Fibroblast of lung (primary cell): ENCODE data around the gene TRIP13. TPM values are rescaled to one million over a fixed set of nuclear protein-coding genes. Genes with fewer than 3 reads are reported as not detected.
"Not testable (repeated sequence)": the region's sequence is repeated elsewhere in the genome, so short reads cannot be mapped to it uniquely, and the experiment has no call there.

Source experiments
- DNase-seq, 2 donors: peaks; one replicate each; pipeline versions ENCODE4 v3.0.0 to v3.0.0-alpha.2; 2010; ENCODE audit warnings: low read depth in 2 of 2
- H2AFZ ChIP-seq: 2 replicates; pipeline ENCODE4 v1.5.1; 2012; ENCODE audit warnings: low read length, control low read depth, inconsistent platforms
- H3K27ac ChIP-seq: 2 replicates; pipeline ENCODE4 v1.5.1; 2011; ENCODE audit warnings: low read length, control low read depth; ENCODE audit not compliant: insufficient read depth
- H3K27me3 ChIP-seq: 2 replicates; pipeline ENCODE4 v1.5.1; 2011; ENCODE audit warnings: mild to moderate bottlenecking, low read length; ENCODE audit not compliant: control insufficient read depth, insufficient read depth
- H3K36me3 ChIP-seq: 2 replicates; pipeline ENCODE4 v1.5.1; 2011; ENCODE audit warnings: low read length; ENCODE audit not compliant: control insufficient read depth, insufficient read depth
- H3K4me1 ChIP-seq: 2 replicates; pipeline ENCODE4 v1.5.1; 2011; ENCODE audit warnings: low read length; ENCODE audit not compliant: control insufficient read depth, insufficient read depth; ENCODE audit errors: extremely low read depth
- H3K4me2 ChIP-seq: 2 replicates; pipeline ENCODE4 v1.5.1; 2011; ENCODE audit warnings: low read length, control low read depth; ENCODE audit not compliant: insufficient read depth; ENCODE audit errors: extremely low read depth
- H3K4me3 ChIP-seq, 4 experiments: fragments of 200-600 bp in 1 of 4; sonication (generic) in 1 of 4; replicated peaks in 1 of 4; 2 replicates each; pipeline ENCODE4 v1.5.1; 2011 to 2016; ENCODE audit warnings: low read length in 4 of 4, low read depth in 3 of 4, mild to moderate bottlenecking in 3 of 4, control low read depth in 2 of 4, inconsistent platforms in 1 of 4, mixed read lengths in 1 of 4; ENCODE audit not compliant: insufficient read depth in 1 of 4; ENCODE audit errors: control extremely low read depth in 1 of 4
- H3K79me2 ChIP-seq: 2 replicates; pipeline ENCODE4 v1.5.1; 2012; ENCODE audit warnings: mild to moderate bottlenecking, low read length, inconsistent platforms; ENCODE audit not compliant: control insufficient read depth, insufficient read depth
- H3K9ac ChIP-seq: 2 replicates; pipeline ENCODE4 v1.5.1; 2011; ENCODE audit warnings: mild to moderate bottlenecking, low read length, control low read depth; ENCODE audit not compliant: insufficient read depth
- H3K9me3 ChIP-seq: 2 replicates; pipeline ENCODE4 v1.5.1; 2012; ENCODE audit warnings: low read depth, low read length; ENCODE audit not compliant: control insufficient read depth, insufficient read depth
- H4K20me1 ChIP-seq: 2 replicates; pipeline ENCODE4 v1.5.1; 2011; ENCODE audit warnings: low read length; ENCODE audit not compliant: control insufficient read depth, insufficient read depth; ENCODE audit errors: extremely low read depth
- CTCF ChIP-seq, 2 donors: IDR thresholded peaks in 1 of 2; conservative IDR thresholded peaks in 1 of 2; 1 replicate in 1 of 2; 2 replicates in 1 of 2; pipeline ENCODE4 v1.5.1; 2011 to 2012; ENCODE audit warnings: low read length in 2 of 2, control low read depth in 1 of 2, inconsistent platforms in 1 of 2, low read depth in 1 of 2, mild to moderate bottlenecking in 1 of 2
- EZH2 ChIP-seq: IDR thresholded peaks from 2 replicates; pipeline ENCODE4 v1.5.1; 2012; ENCODE audit warnings: low read length, control low read depth, mild to moderate bottlenecking; ENCODE audit errors: missing control alignments
- polyA plus RNA-seq, 2 donors: library from polyadenylated mRNA; depleted of rRNA in 1 of 2; stranded (reverse) in 1 of 2; unstranded in 1 of 2; fragments of >200 nt; gene quantifications; 2 replicates each; pipeline ENCODE4 v1.2.1, GENCODE V29; 2011 to 2012; ENCODE audit warnings: missing spikeins in 1 of 2
- total RNA-seq: library from RNA; depleted of rRNA; stranded (reverse); fragments of >200 nt; gene quantifications from 2 replicates; pipeline ENCODE4 v1.2.1, GENCODE V29; 2014

The TRIP13 gene
- total and polyA plus RNA-seq, 2 donors (not counting 1 experiment from before 2014, with no cell fraction given), result 7.4 to 11.7 TPM

GRCh38 chr5:915946-916345 is 23.3 kb downstream of the TRIP13 start:
- no peaks in the 10 kb centered on the region for H3K79me2 ChIP-seq
- no peak overlapping the region for H3K4me2 ChIP-seq
- H2AFZ ChIP-seq, result no peak overlapping the region
- H3K4me1 ChIP-seq, result no peaks in the 10 kb centered on the region
- no peak overlapping the region for H3K27ac ChIP-seq
- H3K9me3 ChIP-seq, result no peaks in the 10 kb centered on the region
- no peak for DNase-seq
- H3K27me3 ChIP-seq, result no peaks in the 10 kb centered on the region
- H4K20me1 ChIP-seq, result no peaks in the 10 kb centered on the region
- H3K36me3 ChIP-seq, result peaks cover 11% of the 10 kb centered on the region
- TF ChIP-seq CTCF (conservative IDR thresholded peaks at IDR 0.05 in 1 of 2, IDR thresholded peaks at IDR 0.05 in 1 of 2; ENCODE audit: low read depth in 1 of 2, low read length in 2 of 2), result no peak
- no peak overlapping the region for H3K4me3 ChIP-seq
- no peak overlapping the region for H3K9ac ChIP-seq

- H3K4me1 ChIP-seq, result no peaks in the 10 kb centered on the region
- no peak for DNase-seq
- no peaks in the 10 kb centered on the region for H4K20me1 ChIP-seq
- H3K27me3 ChIP-seq, result no peaks in the 10 kb centered on the region
- H3K4me3 ChIP-seq, result no peak overlapping the region
- H3K27ac ChIP-seq, result no peak overlapping the region
- H3K9me3 ChIP-seq, result no peaks in the 10 kb centered on the region
- no peak overlapping the region for H3K9ac ChIP-seq
- H2AFZ ChIP-seq, result no peak overlapping the region
- H3K4me2 ChIP-seq, result no peak overlapping the region
- peaks cover 9% of the 10 kb centered on the region for H3K36me3 ChIP-seq
- H3K79me2 ChIP-seq, result no peaks in the 10 kb centered on the region
- TF ChIP-seq EZH2 (no peak), CTCF (conservative IDR thresholded peaks at IDR 0.05 in 1 of 2, IDR thresholded peaks at IDR 0.05 in 1 of 2; ENCODE audit: low read depth in 1 of 2, low read length in 2 of 2) (no peak)
Observed at GRCh38 chr5:916441-917293, 24.0 kb downstream of the TRIP13 start.

- H3K27ac ChIP-seq, H3K36me3 ChIP-seq, H3K79me2 ChIP-seq, H3K9me3 ChIP-seq, H3K4me1 ChIP-seq, H3K27me3 ChIP-seq, H4K20me1 ChIP-seq, H3K4me3 ChIP-seq, H3K4me2 ChIP-seq, DNase-seq, H3K9ac ChIP-seq, H2AFZ ChIP-seq: not testable (repeated sequence)
Observed at GRCh38 chr5:918717-919116, 26.0 kb downstream of the TRIP13 start.
